Lower leg skin (tissue), 3 donors: ENCODE data around the gene HNMT.

ENCODE experiments used
- POLR2A ChIP-seq, 2 donors: fragments of 450-650 bp; IDR thresholded peaks; one replicate each; pipeline ENCODE4 v1.6.1; 2016 to 2017; ENCODE audit warnings: antibody characterized with exemption in 2 of 2, mild to moderate bottlenecking in 1 of 2, moderate library complexity in 1 of 2
- TF ChIP-seq, protein P1 (sequence below), 3 donors: fragments of 450-650 bp; IDR thresholded peaks; one replicate each; pipeline ENCODE4 v1.5.1; 2016; ENCODE audit warnings: antibody characterized with exemption in 3 of 3, mild to moderate bottlenecking in 3 of 3, moderate library complexity in 2 of 3

DNA sequence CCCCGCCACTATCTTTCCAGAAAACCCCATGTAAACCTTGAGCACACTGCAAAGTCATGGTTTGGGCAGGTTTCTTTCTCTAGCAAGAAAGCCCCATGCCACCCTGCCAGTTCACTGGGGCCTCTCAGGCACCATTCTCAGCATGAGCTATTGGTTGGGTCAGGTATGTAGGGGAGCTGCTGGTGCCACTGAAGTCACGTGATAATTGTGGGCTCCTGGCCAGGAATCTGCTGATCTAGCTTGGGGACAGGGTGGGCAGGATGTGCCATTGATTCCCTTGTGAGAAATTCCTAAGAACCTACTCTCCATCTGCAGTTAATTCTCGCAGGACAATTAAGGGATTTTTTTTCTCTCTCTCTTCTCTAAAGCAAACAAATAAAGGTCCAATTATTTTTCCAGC is 26.5 kb upstream of the HNMT start:
- TF ChIP-seq, protein P1, sequence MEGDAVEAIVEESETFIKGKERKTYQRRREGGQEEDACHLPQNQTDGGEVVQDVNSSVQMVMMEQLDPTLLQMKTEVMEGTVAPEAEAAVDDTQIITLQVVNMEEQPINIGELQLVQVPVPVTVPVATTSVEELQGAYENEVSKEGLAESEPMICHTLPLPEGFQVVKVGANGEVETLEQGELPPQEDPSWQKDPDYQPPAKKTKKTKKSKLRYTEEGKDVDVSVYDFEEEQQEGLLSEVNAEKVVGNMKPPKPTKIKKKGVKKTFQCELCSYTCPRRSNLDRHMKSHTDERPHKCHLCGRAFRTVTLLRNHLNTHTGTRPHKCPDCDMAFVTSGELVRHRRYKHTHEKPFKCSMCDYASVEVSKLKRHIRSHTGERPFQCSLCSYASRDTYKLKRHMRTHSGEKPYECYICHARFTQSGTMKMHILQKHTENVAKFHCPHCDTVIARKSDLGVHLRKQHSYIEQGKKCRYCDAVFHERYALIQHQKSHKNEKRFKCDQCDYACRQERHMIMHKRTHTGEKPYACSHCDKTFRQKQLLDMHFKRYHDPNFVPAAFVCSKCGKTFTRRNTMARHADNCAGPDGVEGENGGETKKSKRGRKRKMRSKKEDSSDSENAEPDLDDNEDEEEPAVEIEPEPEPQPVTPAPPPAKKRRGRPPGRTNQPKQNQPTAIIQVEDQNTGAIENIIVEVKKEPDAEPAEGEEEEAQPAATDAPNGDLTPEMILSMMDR (IDR thresholded peaks at IDR 0.05): no peak
- no peak for TF ChIP-seq POLR2A (IDR thresholded peaks at IDR 0.05)
